Left lobe of liver (tissue), 2 donors: ENCODE data around the gene PARVA. TPM values are rescaled to one million over a fixed set of nuclear protein-coding genes. Genes with fewer than 3 reads are reported as not detected.
A peak's percentile ranks its signal among the peaks of the same experiment; 100 is the strongest.

Experiments used
- ATAC-seq: fragments of 200-7000 bp; cut with Tn5 transposase; one replicate; pipeline ENCODE4 v1.9.1; 2020; ENCODE audit warnings: mild to moderate bottlenecking, moderate library complexity
- DNase-seq: peaks from one replicate; pipeline ENCODE4 v3.0.0-alpha.2; 2020; ENCODE audit warnings: low spot score
- total RNA-seq: library from RNA; stranded (reverse); gene quantifications from one replicate; pipeline ENCODE4 v1.2.1, GENCODE V29; 2021
- donor health status: DM: no; HTN: no; CAD: no; lungs with moderate emphysema.
- donor health status: DM: no; HTN: yes; CAD: no.

The PARVA gene
- total RNA-seq, 1 donor from 2014 or later, result 22.4 TPM

GRCh38 chr11:12544986-12545775, 167.8 kb downstream of the PARVA start:
- no peak for ATAC-seq
- DNase-seq, result no peak

- DNase-seq (no peak), ATAC-seq (no peak)
Measured at GRCh38 chr11:12546122-12546521, 168.8 kb downstream of the PARVA start.

GRCh38 chr11:12546660-12547059, 169.3 kb downstream of the PARVA start:
- ATAC-seq, result no peak
- no peak for DNase-seq

- peak; percentile 72 for ATAC-seq
- DNase-seq, result no peak
Measured at GRCh38 chr11:12547953-12548650, 170.7 kb downstream of the PARVA start.

GRCh38 chr11:12552692-12553091, 175.3 kb downstream of the PARVA start:
- DNase-seq, result no peak
- no peak for ATAC-seq

GRCh38 chr11:12554122-12554521, 176.8 kb downstream of the PARVA start:
- no peak for ATAC-seq

GRCh38 chr11:12556155-12556554, 178.8 kb downstream of the PARVA start:
- DNase-seq (no peak), ATAC-seq (no peak)

More at GRCh38 chr11:12554122-12554521, 176.8 kb downstream of the PARVA start:
- no peak for DNase-seq

- peak; percentile 30 for ATAC-seq
- no peak for DNase-seq
Measured at GRCh38 chr11:12556788-12557384, 179.5 kb downstream of the PARVA start.

GRCh38 chr11:12559011-12559410, 181.6 kb downstream of the PARVA start:
- DNase-seq (no peak), ATAC-seq (no peak)

GRCh38 chr11:12560362-12560761, 183.0 kb downstream of the PARVA start:
- ATAC-seq, result no peak

GRCh38 chr11:12560861-12561260, 183.5 kb downstream of the PARVA start:
- no peak for ATAC-seq
- DNase-seq, result no peak

More at GRCh38 chr11:12560362-12560761, 183.0 kb downstream of the PARVA start:
- no peak for DNase-seq

GRCh38 chr11:12564012-12564411, 186.6 kb downstream of the PARVA start:
- DNase-seq (no peak), ATAC-seq (no peak)

GRCh38 chr11:12565406-12565805, 188.0 kb downstream of the PARVA start:
- ATAC-seq (no peak), DNase-seq (no peak)

- ATAC-seq (no peak), DNase-seq (no peak)
Measured at GRCh38 chr11:12567746-12568460, 190.5 kb downstream of the PARVA start.

- DNase-seq (no peak), ATAC-seq (no peak)
Measured at GRCh38 chr11:12569499-12570425, 192.4 kb downstream of the PARVA start.

GRCh38 chr11:12573707-12574485, 196.5 kb downstream of the PARVA start:
- no peak for DNase-seq
- ATAC-seq, result no peak

- ATAC-seq, result no peak
- DNase-seq, result no peak
Measured at GRCh38 chr11:12577725-12578644, 200.6 kb downstream of the PARVA start.

GRCh38 chr11:12581416-12581815, 204.0 kb downstream of the PARVA start:
- ATAC-seq (no peak), DNase-seq (no peak)
